GM18868 (cell line): ENCODE data around the gene IRF2BP2.

Experiments
- ATAC-seq: cut with Tn5 transposase; IDR thresholded peaks from one replicate; pipeline ENCODE4 v1.9.1; 2021; ENCODE audit warnings: mild to moderate bottlenecking, moderate library complexity; ENCODE audit not compliant: unreplicated experiment

The IRF2BP2 gene

GRCh38 chr1:234610061-234610665, at the start of gene IRF2BP2:
IRF2BP2 (minus strand) TSS chr1:234610178; CDS start chr1:234609494, 684 bp downstream.
- ATAC-seq: no peak

DNA sequence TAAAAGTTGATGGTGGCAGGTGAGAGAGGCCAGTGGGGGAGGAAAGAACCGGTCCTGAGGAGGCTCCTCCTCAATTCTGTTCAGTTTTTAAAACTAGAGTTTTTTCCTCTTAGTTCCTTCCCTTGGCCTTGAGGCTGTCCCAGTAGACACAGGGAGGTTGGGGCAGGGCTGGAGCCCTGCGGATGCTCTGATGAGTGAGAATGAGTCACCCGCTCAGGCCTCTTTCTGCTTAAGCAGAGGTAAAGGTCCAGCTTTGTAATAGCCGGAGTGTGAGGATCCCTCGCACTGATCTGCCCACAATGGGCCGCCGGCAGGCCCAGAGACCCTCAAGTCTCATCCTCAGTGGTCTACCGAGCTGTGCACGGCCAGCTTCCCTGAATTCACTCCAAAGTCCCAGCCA, 49.6 kb upstream of the IRF2BP2 start:
- no peak for ATAC-seq

DNA sequence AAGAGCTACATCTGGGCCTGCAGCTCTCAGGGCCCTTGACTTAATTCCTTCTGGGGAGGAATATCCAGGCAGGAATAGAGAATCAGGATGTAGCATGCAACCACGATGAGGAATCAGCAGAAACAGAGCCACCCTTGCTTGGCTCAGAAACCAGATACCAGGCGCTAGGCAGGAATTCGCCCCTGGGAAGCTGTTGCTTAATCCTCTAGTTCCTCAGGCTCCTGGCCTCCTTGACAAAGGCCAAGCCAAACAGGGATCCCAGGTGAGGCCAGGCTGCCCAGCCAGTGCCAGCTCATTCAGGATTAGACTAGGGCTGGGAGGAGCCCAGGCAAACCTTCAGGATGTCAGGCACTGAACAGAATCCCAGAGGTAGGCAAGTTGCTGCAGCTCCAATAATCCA, 48.2 kb upstream of the IRF2BP2 start:
- ATAC-seq: no peak

DNA sequence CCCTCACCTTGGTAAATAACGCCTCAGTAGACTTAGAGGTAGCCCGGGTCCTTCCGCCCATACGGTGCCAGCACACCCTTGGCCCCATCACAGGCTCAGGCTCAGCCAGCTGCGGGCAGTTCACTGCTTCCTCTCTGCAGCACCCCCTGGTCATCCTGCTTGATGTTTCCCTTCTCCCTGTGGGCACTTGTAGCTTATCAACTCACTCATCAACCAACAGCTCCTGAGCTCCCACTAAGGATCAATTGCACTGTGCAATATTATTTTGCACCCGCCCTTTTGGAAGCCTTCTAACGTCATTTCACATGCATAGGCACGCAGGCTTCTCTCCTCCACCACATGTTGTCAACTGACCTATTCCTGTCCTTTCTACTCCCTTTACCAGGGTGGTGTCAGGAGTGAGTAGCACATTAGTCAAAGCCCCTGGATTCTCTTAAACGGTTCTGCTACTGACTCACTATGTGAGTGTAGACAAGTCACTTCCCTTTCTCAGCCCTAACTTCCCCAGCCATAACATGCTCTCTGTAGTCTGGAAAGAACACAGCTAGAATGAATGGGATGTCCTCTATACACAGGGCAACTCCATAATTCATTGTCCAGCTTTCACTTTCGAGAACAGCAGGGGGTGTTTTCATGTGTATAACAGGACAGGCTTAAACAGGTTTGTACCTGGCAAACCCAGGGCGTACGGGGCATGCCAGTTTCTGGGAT, 47.1 kb upstream of the IRF2BP2 start:
- ATAC-seq: peak; percentile 72

DNA sequence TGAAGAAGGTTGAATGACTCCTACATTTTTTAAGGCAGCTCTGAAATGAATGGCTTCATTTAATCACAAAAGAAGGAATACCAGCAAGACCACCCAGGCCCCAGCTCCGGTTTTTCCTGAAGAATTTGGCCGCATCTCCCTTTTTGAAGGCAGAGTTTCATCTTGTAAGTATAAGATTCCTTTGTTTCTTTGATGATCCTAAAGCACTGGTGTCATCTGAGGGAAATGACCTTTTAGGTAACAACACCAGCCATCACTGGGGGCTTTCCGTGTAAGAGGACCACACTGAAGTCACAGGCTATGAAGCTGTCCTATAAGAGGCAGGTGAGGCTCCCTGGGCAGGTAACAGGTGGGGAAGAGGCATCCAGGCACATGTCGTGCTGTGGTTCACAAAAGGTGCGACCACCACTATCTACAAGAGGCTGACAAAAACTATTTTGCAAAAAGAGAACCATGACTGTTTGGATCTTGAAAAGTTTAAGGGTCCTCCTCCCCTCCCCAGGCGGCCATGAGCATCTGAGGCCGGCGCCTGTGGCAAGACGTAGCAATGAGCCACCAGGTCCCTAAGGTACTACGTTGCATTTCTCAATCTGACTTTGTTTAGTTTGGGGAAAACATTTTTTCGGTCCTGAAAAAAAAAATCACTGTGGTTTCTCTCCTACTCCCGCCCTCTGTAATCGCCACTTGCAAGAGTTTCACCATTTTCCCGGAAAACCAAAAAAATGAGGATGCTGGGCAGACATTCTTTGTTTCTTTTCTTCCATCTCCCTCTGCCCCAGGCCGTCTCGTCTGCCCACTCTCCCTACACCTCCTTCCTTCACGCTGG, 46.3 kb upstream of the IRF2BP2 start:
- ATAC-seq: no peak

- ATAC-seq: no peak
Measured at GRCh38 chr1:234655328-234656069, 45.5 kb upstream of the IRF2BP2 start.

- no peak for ATAC-seq
Measured at GRCh38 chr1:234654002-234654733, 44.2 kb upstream of the IRF2BP2 start.

DNA sequence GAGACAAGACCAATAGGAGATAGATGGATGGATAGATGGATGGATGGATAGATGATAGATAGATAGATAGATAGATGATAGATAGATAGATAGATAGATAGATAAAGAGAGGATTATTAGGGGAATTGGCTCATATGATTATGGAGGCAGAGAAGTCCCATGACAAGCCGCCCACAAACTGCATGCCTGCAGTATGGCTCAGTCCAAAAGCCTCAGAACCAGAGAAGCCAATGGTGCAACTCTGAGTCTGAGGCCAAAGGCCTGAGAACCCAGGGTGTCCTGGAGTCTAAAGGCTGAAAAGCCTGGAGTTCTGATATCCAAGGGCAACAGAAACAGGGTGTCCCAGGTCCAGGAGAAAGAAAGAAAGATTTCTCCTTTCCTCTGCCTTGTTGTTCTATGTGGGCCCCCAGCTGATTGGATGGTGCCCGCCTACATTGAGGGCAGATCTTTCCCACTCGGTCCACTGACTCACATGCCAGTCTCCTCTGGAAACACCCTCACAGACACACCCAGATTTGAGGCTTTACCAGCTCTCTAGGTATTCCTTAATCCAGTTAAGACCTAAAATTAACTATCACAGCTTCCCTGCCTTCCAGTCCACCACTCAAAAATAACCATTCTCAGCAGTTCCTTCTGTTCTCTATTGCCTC, 39.6 kb upstream of the IRF2BP2 start:
- no peak for ATAC-seq

- no peak for ATAC-seq
Measured at GRCh38 chr1:234647758-234648157, 37.8 kb upstream of the IRF2BP2 start.

DNA sequence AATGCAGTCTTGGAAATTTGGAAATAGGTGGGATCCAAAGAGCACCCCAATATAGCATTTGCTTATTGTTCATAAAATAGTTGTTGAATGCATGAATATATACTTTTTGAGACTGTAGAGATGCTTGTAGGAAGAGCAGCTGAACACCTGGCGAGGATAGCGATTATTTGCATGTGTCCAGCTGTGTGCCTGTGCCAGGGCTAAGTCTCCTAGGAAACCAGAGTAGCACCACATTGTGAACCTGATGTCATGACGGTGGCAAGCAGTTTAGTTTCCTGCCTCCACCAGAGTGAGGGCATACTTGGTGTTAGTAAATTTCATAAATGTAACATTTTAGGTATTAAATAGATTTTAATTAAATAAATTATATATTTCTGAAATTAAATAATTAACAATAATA, 37.3 kb upstream of the IRF2BP2 start:
- ATAC-seq: no peak

DNA sequence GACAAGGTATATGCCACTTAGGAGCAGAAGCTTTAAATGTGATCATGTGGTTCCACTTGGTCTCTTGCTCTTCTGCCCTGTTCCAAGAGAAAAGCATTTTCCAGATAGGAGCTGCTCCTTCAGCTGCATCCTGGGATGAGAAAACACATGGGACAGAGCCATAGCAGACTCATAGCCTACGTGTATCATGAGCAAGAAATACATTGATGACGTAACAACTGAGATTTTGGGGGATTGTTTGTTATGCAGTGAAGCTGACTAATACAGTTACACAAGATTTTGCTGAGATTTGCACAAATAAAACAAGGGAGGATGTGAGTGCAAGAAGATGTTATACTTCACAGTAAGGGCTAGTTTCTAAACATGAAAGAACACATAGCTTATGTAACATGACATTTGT, 36.0 kb upstream of the IRF2BP2 start:
- ATAC-seq: no peak

DNA sequence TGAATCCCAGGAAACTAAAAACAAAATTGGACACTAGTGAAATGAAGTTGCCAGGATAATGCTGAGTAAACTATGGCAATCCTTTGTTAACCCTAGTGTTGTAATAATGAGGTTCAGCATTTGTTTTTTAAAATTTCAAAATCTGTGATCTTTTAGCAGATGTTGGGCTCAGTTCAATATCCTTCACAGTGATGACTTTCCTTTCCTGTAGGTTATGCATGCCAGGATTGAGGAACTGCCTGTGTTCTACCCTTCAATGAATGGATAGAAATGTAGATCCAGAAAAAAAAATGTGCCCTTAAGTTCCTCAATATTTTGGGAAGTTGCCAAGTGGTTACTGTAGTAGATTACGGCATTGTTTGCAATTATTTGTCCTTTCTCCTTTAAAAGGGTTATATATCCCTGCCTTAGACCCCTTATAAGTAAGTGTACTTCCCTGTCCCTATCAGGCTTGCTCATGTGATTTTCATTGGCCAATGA, 35.5 kb upstream of the IRF2BP2 start:
- no peak for ATAC-seq

GRCh38 chr1:234644928-234645327, 35.0 kb upstream of the IRF2BP2 start:
- ATAC-seq: no peak

GRCh38 chr1:234643850-234644134, 33.8 kb upstream of the IRF2BP2 start:
- ATAC-seq: no peak

DNA sequence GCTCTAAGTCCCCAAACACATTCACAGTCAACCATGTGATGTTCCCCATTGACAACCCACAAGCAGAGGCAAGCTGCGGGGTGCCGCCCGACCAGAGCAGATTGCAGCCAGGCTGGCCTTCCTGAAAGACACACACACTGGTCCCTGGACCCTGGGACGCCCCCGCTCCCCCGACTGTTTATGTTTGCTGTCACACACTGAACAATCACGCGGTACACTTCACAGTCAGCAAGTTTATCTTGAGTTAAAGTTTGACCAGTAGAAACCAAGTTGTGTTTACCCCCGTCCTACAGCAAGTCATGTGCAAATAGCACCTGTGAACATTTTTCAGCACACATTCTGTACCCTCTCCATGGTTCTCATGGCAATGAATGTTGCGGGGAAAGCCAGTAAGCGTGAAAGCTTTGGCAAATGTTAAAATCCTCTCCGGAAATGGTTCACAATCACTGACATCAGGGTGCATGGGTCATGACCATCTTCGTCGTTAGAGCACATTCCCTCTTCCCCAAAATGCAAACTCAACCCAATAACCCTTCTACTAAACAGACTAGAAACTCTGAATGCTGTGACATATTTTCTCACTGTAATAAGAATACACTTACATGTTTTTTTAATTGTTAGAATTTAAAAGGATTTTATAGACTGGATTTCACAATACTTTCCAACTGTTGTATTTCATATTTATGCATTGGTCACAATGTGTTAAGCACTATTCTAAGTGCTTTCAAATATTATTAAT, 33.3 kb upstream of the IRF2BP2 start:
- no peak for ATAC-seq

DNA sequence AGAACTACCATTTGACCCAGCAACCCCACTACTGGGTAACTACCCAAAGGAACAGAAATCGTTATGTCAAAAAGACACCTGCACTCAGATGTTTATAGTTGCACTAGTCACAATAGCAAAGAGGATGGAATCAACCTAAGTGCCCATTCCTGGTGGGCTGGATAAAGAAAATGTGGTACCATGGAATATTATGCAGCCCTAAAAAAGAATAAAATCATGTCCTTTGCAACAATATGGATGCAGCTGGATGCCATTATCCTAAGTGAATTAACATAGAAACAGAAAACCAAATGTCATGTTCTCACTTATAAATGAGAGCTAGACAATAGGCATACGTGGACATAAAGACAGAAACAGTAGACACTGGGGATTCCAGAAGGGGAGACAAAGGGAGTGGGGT, 32.5 kb upstream of the IRF2BP2 start:
- ATAC-seq: no peak

DNA sequence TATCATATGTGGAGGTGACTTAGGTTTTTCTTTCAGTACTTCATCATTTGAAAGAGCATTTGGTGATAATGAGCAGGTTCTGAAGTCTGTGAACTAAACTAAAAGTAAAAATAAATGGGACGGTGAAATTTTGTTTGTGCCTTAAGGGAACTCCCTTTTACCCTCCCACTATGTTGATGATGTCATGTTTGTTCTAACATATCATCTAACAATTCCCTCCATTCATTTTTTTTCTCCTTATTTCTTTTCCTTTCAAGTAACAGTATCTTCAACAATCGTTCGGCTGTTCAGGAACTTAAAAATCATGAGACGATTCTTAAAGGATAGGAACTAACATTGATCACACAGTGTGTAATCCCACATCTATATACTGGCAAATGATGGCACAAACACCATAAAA, 30.0 kb upstream of the IRF2BP2 start:
- no peak for ATAC-seq

DNA sequence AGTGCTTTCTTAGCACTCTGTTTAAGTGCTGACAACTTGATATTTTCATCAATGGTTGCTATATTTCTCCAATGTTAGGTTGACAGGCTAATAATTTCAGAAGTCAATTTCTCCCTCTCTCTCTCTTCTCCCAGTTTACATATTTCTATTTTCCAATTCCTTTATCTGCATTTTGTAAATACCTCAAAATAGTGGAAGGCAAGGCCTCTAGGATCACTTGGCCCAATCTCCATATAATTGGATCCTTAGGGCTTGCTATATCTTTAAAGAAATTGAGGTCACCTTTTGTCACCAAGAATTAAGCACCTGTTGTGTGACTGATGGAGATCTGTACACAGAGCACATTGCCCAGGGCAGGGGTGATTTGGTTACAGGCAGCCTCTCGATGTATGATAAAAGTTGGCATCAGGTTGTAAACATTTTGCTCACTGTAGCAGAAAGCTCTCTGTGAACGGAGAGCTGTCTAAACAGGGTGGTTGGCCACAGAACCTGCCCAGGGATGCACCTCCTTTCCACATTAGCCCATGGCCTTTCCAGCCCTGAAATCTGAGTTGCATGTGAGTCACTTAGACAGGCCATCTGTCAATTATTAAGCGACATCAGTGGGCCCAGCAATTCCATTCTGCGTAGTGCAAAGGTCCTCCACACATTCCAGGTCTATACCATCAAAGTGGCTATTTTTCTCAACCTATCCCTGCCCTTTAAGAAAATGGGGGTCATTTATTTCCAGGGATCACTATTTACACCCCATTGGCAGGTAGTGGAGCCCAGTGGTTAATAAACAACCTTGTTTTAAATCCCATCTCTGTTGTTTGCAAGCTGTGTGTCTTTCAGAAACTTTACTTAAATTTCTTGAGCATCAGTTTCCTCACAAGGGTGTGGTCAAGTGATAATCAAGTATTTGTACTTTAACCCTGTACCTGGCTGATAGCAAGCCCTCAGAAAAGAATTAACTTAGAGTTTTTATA, 29.1 kb upstream of the IRF2BP2 start:
- ATAC-seq: no peak
